Heart right ventricle (tissue), 16 donors: Measurements from ENCODE around the gene GAL3ST1. TPM values are rescaled to one million over a fixed set of nuclear protein-coding genes. Genes with fewer than 3 reads are reported as not detected.

Source experiments
- ATAC-seq, 8 donors: fragments of 200-7000 bp; cut with Tn5 transposase; one replicate each; pipeline ENCODE4 v1.9.1; 2020; ENCODE audit warnings: mild to moderate bottlenecking in 8 of 8, moderate library complexity in 8 of 8, moderate number of reproducible peaks in 1 of 8
- DNase-seq, 2 donors: peaks; one replicate each; pipeline ENCODE4 v3.0.0-alpha.2; 2020
- H3K27ac ChIP-seq, 10 donors: fragments of 200-600 bp; sonication (generic) in 2 of 10; one replicate each; pipeline versions ENCODE4 v1.5.0 to v1.8.0; 2020 to 2022; ENCODE audit warnings: mild to moderate bottlenecking in 3 of 10
- H3K27me3 ChIP-seq, 7 donors: fragments of 200-600 bp; one replicate each; pipeline ENCODE4 v1.8.0; 2021 to 2022; ENCODE audit warnings: mild to moderate bottlenecking in 2 of 7
- H3K36me3 ChIP-seq, 9 donors: fragments of 200-600 bp; sonication (generic) in 1 of 9; one replicate each; pipeline versions ENCODE4 v1.5.0 to v1.8.0; 2020 to 2022; ENCODE audit warnings: mild to moderate bottlenecking in 2 of 9
- H3K4me1 ChIP-seq, 9 donors: fragments of 200-600 bp; sonication (generic) in 1 of 9; one replicate each; pipeline versions ENCODE4 v1.5.0 to v1.8.0; 2020 to 2022; ENCODE audit warnings: mild to moderate bottlenecking in 4 of 9
- H3K4me3 ChIP-seq, 10 donors: fragments of 200-600 bp; sonication (generic) in 2 of 10; one replicate each; pipeline versions ENCODE4 v1.5.0 to v1.8.0; 2020 to 2022; ENCODE audit warnings: mild to moderate bottlenecking in 7 of 10, moderate library complexity in 2 of 10
- H3K9me3 ChIP-seq, 11 donors: fragments of 200-600 bp in 10 of 11; sonication (generic) in 2 of 11; one replicate each; pipeline versions ENCODE4 v1.5.0 to v1.8.0; 2013 to 2022; ENCODE audit warnings: mild to moderate bottlenecking in 2 of 11, control low read depth in 1 of 11, moderate library complexity in 1 of 11
- CTCF ChIP-seq, 9 donors: fragments of 200-600 bp; sonication (generic) in 2 of 9; IDR thresholded peaks; one replicate each; pipeline versions ENCODE4 v1.5.0 to v1.8.0; 2021 to 2022; ENCODE audit warnings: antibody characterized with exemption in 9 of 9, mild to moderate bottlenecking in 5 of 9, moderate library complexity in 1 of 9
- WGBS, 2 donors: extraction: QIAGEN DNeasy Blood & Tissue Kit; methylation state at CpG; one replicate each; pipeline ENCODE4 v1.1.7; 2013; ENCODE audit warnings: inconsistent platforms in 1 of 2; 5-methylcytosine and 5-hydroxymethylcytosine counted together
- intact Hi-C, 10 donors: fragments of 100-400 bp; cut with DNase I; formaldehyde crosslinking; loops; one replicate each; pipeline versions ENCODE4 v1.11.1 to v1.14.2; 2022
- polyA plus RNA-seq, 2 donors: library from polyadenylated mRNA; stranded (reverse); fragments of 200-250 nt; gene quantifications; one replicate each; pipeline ENCODE4 v1.2.3, GENCODE V29; 2013
- total RNA-seq, 10 donors: library from RNA; stranded (reverse); fragmentation: NEBNext Ultra II Directional in 3 of 10; extraction: Animal tissue kit (Norgen Biotek cat#: 25700) in 3 of 10; gene quantifications; one replicate each; pipeline versions ENCODE4 v1.2.1 to v1.2.4, GENCODE V29; 2021 to 2023
- donor health status: Arrhythmogenic right ventricular cardiomyopathy.
- donor health status: ischemic (EF 13 %, LVEDD 7.1; RV severe dilation, severe dysfunction).
- donor health status: healthy with polysubstance abuse.
- donor health status: DM: no; HTN: yes; CAD: no.
- donor health status: DM: no; HTN: no; CAD: no.
- donor health status: ischemic (EF 25% LVEDD 6.9; RV normal size, moderate dysfunction).
- donor health status: ischemic (EF 25% LVEDD 5.7; RV mildly dilated, moderate dysfunction).
- donor health status: healthy.
- donor health status: DM: yes; HTN: yes; CAD: no.
- donor health status: Ischemic cardiomyopathy.
- donor health status: ischemic (EF 35%, LVEDD 5.7; RV mildly dilated, moderate dysfunction).
- donor health status: nonischemic (EF 11% LVEDD 7.7; RV severe dilation, severe dysfunction).
- donor health status: DM: yes; HTN: yes; CAD: no.
- donor health status: PGD.
- donor health status: ischemic (EF 29% LVEDD 5.4; RV normal size, mild dysfunction).
- donor health status: nonischemic (EF 23%, LVEDD 6.1; RV moderate dilation, normal function).

Gene GAL3ST1
- total and polyA plus RNA-seq, 12 donors = 0.22 to 0.49 (median 0.28) TPM; not detected in 8

- no peak for ATAC-seq
- Histone ChIP-seq H3K9me3 (no peaks in the 10 kb centered on the region), H3K4me3 (no peak overlapping the region), H3K27ac (no peak overlapping the region), H3K27me3 (peaks cover 0 to 5% (median 0%) of the 10 kb centered on the region in 7 donors), H3K4me1 (no peaks in the 10 kb centered on the region), H3K36me3 (no peaks in the 10 kb centered on the region)
- no peak for DNase-seq
- intact Hi-C loops = no loop called here
- 79 to 86% methylated on average over 6 of the region's 6 CpGs for WGBS, 2 donors
- no peak for TF ChIP-seq CTCF (IDR thresholded peaks at IDR 0.05)
Measured at GRCh38 chr22:30559889-30560288, 14.6 kb downstream of the GAL3ST1 start.

GRCh38 chr22:30557243-30557642 is 17.2 kb downstream of the GAL3ST1 start:
- Histone ChIP-seq H3K4me1 (no peaks in the 10 kb centered on the region), H3K9me3 (no peaks in the 10 kb centered on the region), H3K27me3 (peaks cover 0 to 5% (median 0%) of the 10 kb centered on the region in 7 donors), H3K4me3 (no peak overlapping the region), H3K36me3 (no peaks in the 10 kb centered on the region), H3K27ac (no peak overlapping the region)
- TF ChIP-seq CTCF (IDR thresholded peaks at IDR 0.05) = no peak
- ATAC-seq (no peak), DNase-seq (no peak)
- 79 to 81% methylated on average over 8 of the region's 8 CpGs for WGBS, 2 donors
- intact Hi-C loops = no loop called here

GRCh38 chr22:30556388-30556787 is 18.1 kb downstream of the GAL3ST1 start:
- H3K27me3 ChIP-seq = no peaks in the 10 kb centered on the region
- no peak overlapping the region for H3K4me3 ChIP-seq
- ATAC-seq (no peak), DNase-seq (no peak)
- 71 to 74% methylated on average over 6 of the region's 6 CpGs for WGBS, 2 donors
- intact Hi-C loops = no loop called here
- no peaks in the 10 kb centered on the region for H3K4me1 ChIP-seq
- TF ChIP-seq CTCF (IDR thresholded peaks at IDR 0.05) = no peak
- no peaks in the 10 kb centered on the region for H3K9me3 ChIP-seq
- no peak overlapping the region for H3K27ac ChIP-seq
- H3K36me3 ChIP-seq = no peaks in the 10 kb centered on the region

GRCh38 chr22:30555282-30556210 is 18.9 kb downstream of the GAL3ST1 start:
- intact Hi-C loops = no loop called here
- Histone ChIP-seq H3K27ac (no peak overlapping the region), H3K27me3 (no peaks in the 10 kb centered on the region), H3K4me1 (no peaks in the 10 kb centered on the region), H3K36me3 (no peaks in the 10 kb centered on the region), H3K4me3 (no peak overlapping the region), H3K9me3 (no peaks in the 10 kb centered on the region)
- DNase-seq (no peak), ATAC-seq (no peak)
- TF ChIP-seq CTCF (IDR thresholded peaks at IDR 0.05) = no peak
- WGBS, 2 donors = 94 to 95% methylated on average over 73 of the region's 73 CpGs
